GM12878 (cell line): Measurements from ENCODE around the gene ANTXR1. TPM values are rescaled to one million over a fixed set of nuclear protein-coding genes. Genes with fewer than 3 reads are reported as not detected.

Source experiments
- ATAC-seq: fragments of 200-7000 bp; cut with Tn5 transposase; 3 replicates; pipeline ENCODE4 v1.9.1; 2020; ENCODE audit warnings: mild to moderate bottlenecking, moderate library complexity
- BruUV-seq: library from RNA; stranded (reverse); fragments of 400-500 nt; replicated peaks from 2 replicates; lab custom pipeline; 2021; lab: Mats Ljungman, UMichigan
- CTCF ChIA-PET: fragments of 300-600 bp; sonication (Branson Sonifier 250); formaldehyde crosslinking; extraction: SDS; loops from one replicate; lab custom pipeline; 2021; ENCODE audit warnings: inconsistent platforms; lab: Yijun Ruan, JAX
- POLR2A ChIA-PET: fragments of 350-600 bp; formaldehyde crosslinking; extraction: SDS; loops from one replicate; lab custom pipeline; 2021; ENCODE audit warnings: inconsistent platforms; lab: Charles Lee
- RAD21 ChIA-PET: fragments of 300-600 bp; sonication (Branson Sonifier 250); formaldehyde crosslinking; loops from one replicate; lab custom pipeline; 2023; ENCODE audit warnings: antibody characterized with exemption; ENCODE audit not compliant: unreplicated experiment; lab: Charles Lee
- SMC1A ChIA-PET: fragments of 300-600 bp; sonication (Branson Sonifier 250); formaldehyde crosslinking; loops from one replicate; lab custom pipeline; 2023; ENCODE audit not compliant: unreplicated experiment, uncharacterized antibody; lab: Charles Lee
- DNase-seq: peaks from one replicate; pipeline ENCODE4 v3.0.0-alpha.2; 2011; ENCODE audit warnings: low read depth, low spot score
- FAIRE-seq: peaks from 3 replicates; lab custom pipeline; 2011; peaks lifted over from hg19 to GRCh38; lab: Jason Lieb, UNC
- H2AFZ ChIP-seq: 2 replicates; pipeline ENCODE4 v1.6.0; 2011; ENCODE audit warnings: low read depth, low read length, control low read depth; ENCODE audit not compliant: control insufficient read depth
- H3K27ac ChIP-seq: 2 replicates; pipeline ENCODE4 v1.5.1; 2011; ENCODE audit warnings: control low read depth; ENCODE audit not compliant: control insufficient read depth, insufficient read depth
- H3K27me3 ChIP-seq, 2 experiments: replicated peaks in 1 of 2; 2 replicates each; pipeline versions ENCODE4 v1.6.0 to v1.6.1; 2011; ENCODE audit warnings: low read length in 1 of 2; ENCODE audit not compliant: control insufficient read depth in 2 of 2, insufficient read depth in 2 of 2
- H3K36me3 ChIP-seq, 2 experiments: 2 replicates each; pipeline ENCODE4 v1.5.1; 2011; ENCODE audit warnings: low read length in 1 of 2; ENCODE audit not compliant: control insufficient read depth in 2 of 2, insufficient read depth in 2 of 2
- H3K4me1 ChIP-seq: 2 replicates; pipeline ENCODE4 v1.6.1; 2011; ENCODE audit warnings: mild to moderate bottlenecking, low read length, moderate library complexity, mixed read lengths; ENCODE audit not compliant: control insufficient read depth, insufficient read depth
- H3K4me2 ChIP-seq: 2 replicates; pipeline ENCODE4 v1.6.0; 2011; ENCODE audit warnings: control low read depth; ENCODE audit not compliant: control insufficient read depth, insufficient read depth
- H3K4me3 ChIP-seq: fragments of 200-600 bp; sonication (generic); 2 replicates; pipeline ENCODE4 v1.5.1; 2016
- H3K79me2 ChIP-seq: 2 replicates; pipeline ENCODE4 v1.6.0; 2011; ENCODE audit warnings: low read length; ENCODE audit not compliant: control insufficient read depth, insufficient read depth
- H3K9ac ChIP-seq: 2 replicates; pipeline ENCODE4 v1.8.0; 2011; ENCODE audit warnings: low read length, control low read depth, mixed read lengths; ENCODE audit not compliant: control insufficient read depth, insufficient read depth
- H3K9me3 ChIP-seq: replicated peaks from 3 replicates; pipeline ENCODE4 v1.5.1; 2011; ENCODE audit warnings: mild to moderate bottlenecking, low read length; ENCODE audit not compliant: control insufficient read depth, insufficient read depth
- H4K20me1 ChIP-seq: 2 replicates; pipeline ENCODE4 v1.6.0; 2011; ENCODE audit not compliant: control insufficient read depth, insufficient read depth
- BCL3 ChIP-seq: IDR thresholded peaks from 2 replicates; pipeline ENCODE4 v1.6.1; 2011; ENCODE audit warnings: borderline replicate concordance, low read depth, mild to moderate bottlenecking, moderate library complexity, low read length; ENCODE audit not compliant: insufficient read depth, poor library complexity, severe bottlenecking
- CHD4 ChIP-seq: fragments of 200-600 bp; sonication (generic); IDR thresholded peaks from 2 replicates; pipeline ENCODE4 v1.6.1; 2016; ENCODE audit warnings: mild to moderate bottlenecking
- CTCF ChIP-seq, 3 experiments: IDR thresholded peaks in 2 of 3; conservative IDR thresholded peaks in 1 of 3; 2 replicates each; pipeline ENCODE4 v1.5.1; 2011; ENCODE audit warnings: low read depth in 3 of 3, low read length in 3 of 3, mild to moderate bottlenecking in 3 of 3, control low read depth in 2 of 3, moderate library complexity in 2 of 3, inconsistent platforms in 1 of 3, mixed read lengths in 1 of 3; ENCODE audit not compliant: control insufficient read depth in 2 of 3, insufficient read depth in 1 of 3; ENCODE audit errors: extremely low read depth in 1 of 3
- EP300 ChIP-seq, 2 experiments: fragments of 150-350 bp in 1 of 2; IDR thresholded peaks; 2 replicates each; pipeline ENCODE4 v1.6.1; 2011 to 2012; ENCODE audit warnings: low read depth in 2 of 2, low read length in 2 of 2, borderline replicate concordance in 1 of 2, improper control_type of control experiment in 1 of 2, inconsistent platforms in 1 of 2; ENCODE audit not compliant: control insufficient read depth in 1 of 2
- HCFC1 ChIP-seq: fragments of 150-350 bp; IDR thresholded peaks from 2 replicates; pipeline ENCODE4 v1.6.1; 2014; ENCODE audit warnings: low read length
- KAT2A ChIP-seq: conservative IDR thresholded peaks from 2 replicates; pipeline ENCODE4 v1.6.1; 2011; ENCODE audit warnings: low read depth, low read length; ENCODE audit not compliant: control insufficient read depth
- MXI1 ChIP-seq: fragments of 150-350 bp; IDR thresholded peaks from 2 replicates; pipeline ENCODE4 v1.6.1; 2011; ENCODE audit warnings: low read depth, mild to moderate bottlenecking, inconsistent platforms, low read length, improper control_type of control experiment
- NFYA ChIP-seq: IDR thresholded peaks from 2 replicates; pipeline ENCODE4 v1.6.1; 2011; ENCODE audit warnings: low read depth, mild to moderate bottlenecking, low read length, improper control_type of control experiment, borderline replicate concordance
- STAT3 ChIP-seq: IDR thresholded peaks from 2 replicates; pipeline ENCODE4 v1.6.1; 2011; ENCODE audit warnings: low read depth, low read length, improper control_type of control experiment
- ZNF622 ChIP-seq: fragments of 450-650 bp; IDR thresholded peaks from 2 replicates; pipeline ENCODE4 v1.6.1; 2017; ENCODE audit warnings: mild to moderate bottlenecking, inconsistent platforms
- WGBS: methylation state at CpG from one replicate; pipeline ENCODE4 v1.1.6; 2016; ENCODE audit warnings: low lambda C conversion rate; ENCODE audit not compliant: insufficient replicate concordance, insufficient coverage; ENCODE audit errors: missing lambda C conversion rate; 5-methylcytosine and 5-hydroxymethylcytosine counted together
- in situ Hi-C: fragments of 300-500 bp; cut with MboI; formaldehyde crosslinking; loops from 9 replicates; pipeline ENCODE4 v1.14.3; 2018; ENCODE audit warnings: mixed read lengths
- intact Hi-C: fragments of 100-400 bp; cut with micrococcal nuclease; formaldehyde crosslinking; loops from one replicate; pipeline ENCODE4 v1.14.2; 2022; ENCODE audit not compliant: unreplicated experiment
- polyA plus RNA-seq, 11 experiments: library from polyadenylated mRNA; depleted of rRNA in 4 of 11; unstranded in 6 of 11; stranded (reverse) in 5 of 11; fragments of >200 nt; fragmentation: Nextera tagmentation in 4 of 11; fragmentation: Illumina TruSeq in 1 of 11; extraction: Ambion mirVana in 4 of 11; extraction: Trizol in 1 of 11; gene quantifications; 1 replicate in 1 of 11; 2 replicates in 10 of 11; pipeline versions ENCODE4 v1.2.1 to v1.2.3, GENCODE V29; 2011 to 2016; ENCODE audit warnings: inconsistent platforms in 2 of 11, missing spikeins in 2 of 11, low read depth in 1 of 11
- total RNA-seq, 4 experiments: library from RNA; depleted of rRNA in 3 of 4; stranded (reverse); fragments of >200 nt in 3 of 4; fragmentation: Illumina TruSeq in 1 of 4; extraction: Trizol in 1 of 4; gene quantifications; 2 replicates each; pipeline versions ENCODE4 v1.2.1 to v1.2.3, GENCODE V29; 2013 to 2021
- TF ChIP-seq, protein P1 (sequence below): IDR thresholded peaks from 2 replicates; pipeline ENCODE4 v1.6.1; 2012; ENCODE audit warnings: improper control_type of control experiment, low read depth, low read length; ENCODE audit not compliant: insufficient replicate concordance
- TF ChIP-seq, protein P2 (sequence below): IDR thresholded peaks from 2 replicates; pipeline ENCODE4 v1.6.1; 2012; ENCODE audit warnings: low read depth, low read length, improper control_type of control experiment

Gene ANTXR1
- total and polyA plus RNA-seq, 10 of the 15 experiments (the other 5 are each of a cell fraction or from before 2014, with no cell fraction given), result 0.09 to 0.26 TPM; not detected in 8

GRCh38 chr2:69217333-69218080 lies 204.5 kb downstream of the ANTXR1 start:
- ATAC-seq (no peak), FAIRE-seq (no peak), DNase-seq (no peak)
- no TSS peak for BruUV-seq
- H3K4me1 ChIP-seq, result no peaks in the 10 kb centered on the region
- intact Hi-C loops, result no loop called here
- no peaks in the 10 kb centered on the region for H3K36me3 ChIP-seq
- H3K27ac ChIP-seq, result no peak overlapping the region
- ChIA-PET POLR2A (no interaction called here), RAD21 (no interaction called here), CTCF (no interaction called here), SMC1A (interaction anchor here (1.1 kb wide), 1 partner anchor 10 kb away, joined by 3 read pairs; no protein-coding TSS in a partner anchor)
- H2AFZ ChIP-seq, result no peak overlapping the region
- H3K9me3 ChIP-seq, result no peaks in the 10 kb centered on the region
- H3K4me2 ChIP-seq, result no peak overlapping the region
- no peak overlapping the region for H3K4me3 ChIP-seq
- H3K79me2 ChIP-seq, result no peaks in the 10 kb centered on the region
- no peak overlapping the region for H3K9ac ChIP-seq
- 21% methylated on average over 4 of the region's 4 CpGs for WGBS
- H4K20me1 ChIP-seq, result no peaks in the 10 kb centered on the region; the same call in 1 of the 2 replicates
- H3K27me3 ChIP-seq, result peaks cover 0 to 3% of the 10 kb centered on the region in 2 experiments; a peak in 2 of 4 replicates
- in situ Hi-C loops, result no loop called here
- TF ChIP-seq BCL3 (no peak), STAT3 (no peak), ZNF622 (no peak), CTCF (IDR thresholded peaks at IDR 0.05 in 2 of 3, conservative IDR thresholded peaks at IDR 0.05 in 1 of 3; ENCODE audit: control insufficient read depth in 2 of 3, extremely low read depth in 1 of 3, insufficient read depth in 1 of 3, low read depth in 3 of 3, low read length in 3 of 3) (no peak), HCFC1 (no peak), EP300 (IDR thresholded peaks at IDR 0.05; ENCODE audit: borderline replicate concordance in 1 of 2, control insufficient read depth in 1 of 2, low read depth in 2 of 2, low read length in 2 of 2) (no peak), KAT2A (no peak), MXI1 (no peak), NFYA (no peak), CHD4 (no peak)
- TF ChIP-seq, protein P1, sequence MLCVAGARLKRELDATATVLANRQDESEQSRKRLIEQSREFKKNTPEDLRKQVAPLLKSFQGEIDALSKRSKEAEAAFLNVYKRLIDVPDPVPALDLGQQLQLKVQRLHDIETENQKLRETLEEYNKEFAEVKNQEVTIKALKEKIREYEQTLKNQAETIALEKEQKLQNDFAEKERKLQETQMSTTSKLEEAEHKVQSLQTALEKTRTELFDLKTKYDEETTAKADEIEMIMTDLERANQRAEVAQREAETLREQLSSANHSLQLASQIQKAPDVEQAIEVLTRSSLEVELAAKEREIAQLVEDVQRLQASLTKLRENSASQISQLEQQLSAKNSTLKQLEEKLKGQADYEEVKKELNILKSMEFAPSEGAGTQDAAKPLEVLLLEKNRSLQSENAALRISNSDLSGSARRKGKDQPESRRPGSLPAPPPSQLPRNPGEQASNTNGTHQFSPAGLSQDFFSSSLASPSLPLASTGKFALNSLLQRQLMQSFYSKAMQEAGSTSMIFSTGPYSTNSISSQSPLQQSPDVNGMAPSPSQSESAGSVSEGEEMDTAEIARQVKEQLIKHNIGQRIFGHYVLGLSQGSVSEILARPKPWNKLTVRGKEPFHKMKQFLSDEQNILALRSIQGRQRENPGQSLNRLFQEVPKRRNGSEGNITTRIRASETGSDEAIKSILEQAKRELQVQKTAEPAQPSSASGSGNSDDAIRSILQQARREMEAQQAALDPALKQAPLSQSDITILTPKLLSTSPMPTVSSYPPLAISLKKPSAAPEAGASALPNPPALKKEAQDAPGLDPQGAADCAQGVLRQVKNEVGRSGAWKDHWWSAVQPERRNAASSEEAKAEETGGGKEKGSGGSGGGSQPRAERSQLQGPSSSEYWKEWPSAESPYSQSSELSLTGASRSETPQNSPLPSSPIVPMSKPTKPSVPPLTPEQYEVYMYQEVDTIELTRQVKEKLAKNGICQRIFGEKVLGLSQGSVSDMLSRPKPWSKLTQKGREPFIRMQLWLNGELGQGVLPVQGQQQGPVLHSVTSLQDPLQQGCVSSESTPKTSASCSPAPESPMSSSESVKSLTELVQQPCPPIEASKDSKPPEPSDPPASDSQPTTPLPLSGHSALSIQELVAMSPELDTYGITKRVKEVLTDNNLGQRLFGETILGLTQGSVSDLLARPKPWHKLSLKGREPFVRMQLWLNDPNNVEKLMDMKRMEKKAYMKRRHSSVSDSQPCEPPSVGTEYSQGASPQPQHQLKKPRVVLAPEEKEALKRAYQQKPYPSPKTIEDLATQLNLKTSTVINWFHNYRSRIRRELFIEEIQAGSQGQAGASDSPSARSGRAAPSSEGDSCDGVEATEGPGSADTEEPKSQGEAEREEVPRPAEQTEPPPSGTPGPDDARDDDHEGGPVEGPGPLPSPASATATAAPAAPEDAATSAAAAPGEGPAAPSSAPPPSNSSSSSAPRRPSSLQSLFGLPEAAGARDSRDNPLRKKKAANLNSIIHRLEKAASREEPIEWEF, result no peak
- TF ChIP-seq, protein P2, sequence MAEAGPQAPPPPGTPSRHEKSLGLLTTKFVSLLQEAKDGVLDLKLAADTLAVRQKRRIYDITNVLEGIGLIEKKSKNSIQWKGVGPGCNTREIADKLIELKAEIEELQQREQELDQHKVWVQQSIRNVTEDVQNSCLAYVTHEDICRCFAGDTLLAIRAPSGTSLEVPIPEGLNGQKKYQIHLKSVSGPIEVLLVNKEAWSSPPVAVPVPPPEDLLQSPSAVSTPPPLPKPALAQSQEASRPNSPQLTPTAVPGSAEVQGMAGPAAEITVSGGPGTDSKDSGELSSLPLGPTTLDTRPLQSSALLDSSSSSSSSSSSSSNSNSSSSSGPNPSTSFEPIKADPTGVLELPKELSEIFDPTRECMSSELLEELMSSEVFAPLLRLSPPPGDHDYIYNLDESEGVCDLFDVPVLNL, result no peak
